ENCODE data around the gene TCEANC2.

GRCh38 chr1:54124906-54125305 is 71.5 kb downstream of the TCEANC2 start:
- TF ChIP-seq POLR2A (IDR thresholded peaks at IDR 0.05), result no peak
- no peak for TF ChIP-seq CTCF (IDR thresholded peaks at IDR 0.05)

Measured in esophagus squamous epithelium (tissue), 4 donors.